HL-60 (cell line): ENCODE measurements around the gene SACM1L.

ENCODE experiments used
- GABPA ChIP-seq: IDR thresholded peaks from 2 replicates; pipeline ENCODE4 v1.6.1; 2012; ENCODE audit warnings: low read depth
- POLR2AphosphoS5 ChIP-seq: IDR thresholded peaks from 2 replicates; pipeline ENCODE4 v1.6.1; 2012; ENCODE audit warnings: low read depth
- TF ChIP-seq, protein P1 (sequence below): IDR thresholded peaks from 2 replicates; pipeline ENCODE4 v1.6.1; 2012; ENCODE audit warnings: low read depth; ENCODE audit not compliant: insufficient replicate concordance
- TF ChIP-seq, protein P2 (sequence below): IDR thresholded peaks from one replicate; pipeline ENCODE4 v1.5.1; 2011; ENCODE audit warnings: low read length, control low read depth, inconsistent platforms; ENCODE audit not compliant: insufficient read depth

DNA sequence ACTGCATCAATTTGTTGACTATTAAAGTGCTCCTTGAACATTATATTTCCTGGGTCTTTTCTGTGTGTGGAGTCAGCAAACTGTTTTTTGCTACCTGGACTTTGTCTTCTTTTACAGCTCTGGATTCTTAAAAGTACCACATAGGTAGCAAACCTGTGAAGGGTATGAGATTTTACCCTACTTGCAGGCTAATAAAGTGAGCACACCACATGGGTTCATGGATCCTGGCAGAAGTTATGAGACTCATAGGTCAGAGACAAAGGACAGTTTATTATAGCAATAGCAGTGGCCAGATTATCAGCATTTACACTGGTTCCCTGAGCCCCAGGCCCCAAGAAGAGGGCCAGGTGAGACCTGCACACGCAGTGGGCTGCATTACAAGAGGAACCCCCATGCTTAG is 8.0 kb upstream of the SACM1L start:
- TF ChIP-seq, protein P1, sequence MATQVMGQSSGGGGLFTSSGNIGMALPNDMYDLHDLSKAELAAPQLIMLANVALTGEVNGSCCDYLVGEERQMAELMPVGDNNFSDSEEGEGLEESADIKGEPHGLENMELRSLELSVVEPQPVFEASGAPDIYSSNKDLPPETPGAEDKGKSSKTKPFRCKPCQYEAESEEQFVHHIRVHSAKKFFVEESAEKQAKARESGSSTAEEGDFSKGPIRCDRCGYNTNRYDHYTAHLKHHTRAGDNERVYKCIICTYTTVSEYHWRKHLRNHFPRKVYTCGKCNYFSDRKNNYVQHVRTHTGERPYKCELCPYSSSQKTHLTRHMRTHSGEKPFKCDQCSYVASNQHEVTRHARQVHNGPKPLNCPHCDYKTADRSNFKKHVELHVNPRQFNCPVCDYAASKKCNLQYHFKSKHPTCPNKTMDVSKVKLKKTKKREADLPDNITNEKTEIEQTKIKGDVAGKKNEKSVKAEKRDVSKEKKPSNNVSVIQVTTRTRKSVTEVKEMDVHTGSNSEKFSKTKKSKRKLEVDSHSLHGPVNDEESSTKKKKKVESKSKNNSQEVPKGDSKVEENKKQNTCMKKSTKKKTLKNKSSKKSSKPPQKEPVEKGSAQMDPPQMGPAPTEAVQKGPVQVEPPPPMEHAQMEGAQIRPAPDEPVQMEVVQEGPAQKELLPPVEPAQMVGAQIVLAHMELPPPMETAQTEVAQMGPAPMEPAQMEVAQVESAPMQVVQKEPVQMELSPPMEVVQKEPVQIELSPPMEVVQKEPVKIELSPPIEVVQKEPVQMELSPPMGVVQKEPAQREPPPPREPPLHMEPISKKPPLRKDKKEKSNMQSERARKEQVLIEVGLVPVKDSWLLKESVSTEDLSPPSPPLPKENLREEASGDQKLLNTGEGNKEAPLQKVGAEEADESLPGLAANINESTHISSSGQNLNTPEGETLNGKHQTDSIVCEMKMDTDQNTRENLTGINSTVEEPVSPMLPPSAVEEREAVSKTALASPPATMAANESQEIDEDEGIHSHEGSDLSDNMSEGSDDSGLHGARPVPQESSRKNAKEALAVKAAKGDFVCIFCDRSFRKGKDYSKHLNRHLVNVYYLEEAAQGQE = no peak
- TF ChIP-seq, protein P2, sequence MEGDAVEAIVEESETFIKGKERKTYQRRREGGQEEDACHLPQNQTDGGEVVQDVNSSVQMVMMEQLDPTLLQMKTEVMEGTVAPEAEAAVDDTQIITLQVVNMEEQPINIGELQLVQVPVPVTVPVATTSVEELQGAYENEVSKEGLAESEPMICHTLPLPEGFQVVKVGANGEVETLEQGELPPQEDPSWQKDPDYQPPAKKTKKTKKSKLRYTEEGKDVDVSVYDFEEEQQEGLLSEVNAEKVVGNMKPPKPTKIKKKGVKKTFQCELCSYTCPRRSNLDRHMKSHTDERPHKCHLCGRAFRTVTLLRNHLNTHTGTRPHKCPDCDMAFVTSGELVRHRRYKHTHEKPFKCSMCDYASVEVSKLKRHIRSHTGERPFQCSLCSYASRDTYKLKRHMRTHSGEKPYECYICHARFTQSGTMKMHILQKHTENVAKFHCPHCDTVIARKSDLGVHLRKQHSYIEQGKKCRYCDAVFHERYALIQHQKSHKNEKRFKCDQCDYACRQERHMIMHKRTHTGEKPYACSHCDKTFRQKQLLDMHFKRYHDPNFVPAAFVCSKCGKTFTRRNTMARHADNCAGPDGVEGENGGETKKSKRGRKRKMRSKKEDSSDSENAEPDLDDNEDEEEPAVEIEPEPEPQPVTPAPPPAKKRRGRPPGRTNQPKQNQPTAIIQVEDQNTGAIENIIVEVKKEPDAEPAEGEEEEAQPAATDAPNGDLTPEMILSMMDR = no peak
- TF ChIP-seq POLR2AphosphoS5 (no peak), GABPA (no peak)
